Jurkat, Clone E6-1 (cell line): Measurements from ENCODE around the gene CD58.

Experiments used
- DNase-seq: peaks from one replicate; pipeline ENCODE4 v3.0.0-alpha.2; 2011; ENCODE audit warnings: low read depth, low spot score
- H3K4me3 ChIP-seq: 2 replicates; pipeline ENCODE4 v1.5.1; 2011; ENCODE audit warnings: mild to moderate bottlenecking, low read length, control low read depth, moderate library complexity

Gene CD58

DNA sequence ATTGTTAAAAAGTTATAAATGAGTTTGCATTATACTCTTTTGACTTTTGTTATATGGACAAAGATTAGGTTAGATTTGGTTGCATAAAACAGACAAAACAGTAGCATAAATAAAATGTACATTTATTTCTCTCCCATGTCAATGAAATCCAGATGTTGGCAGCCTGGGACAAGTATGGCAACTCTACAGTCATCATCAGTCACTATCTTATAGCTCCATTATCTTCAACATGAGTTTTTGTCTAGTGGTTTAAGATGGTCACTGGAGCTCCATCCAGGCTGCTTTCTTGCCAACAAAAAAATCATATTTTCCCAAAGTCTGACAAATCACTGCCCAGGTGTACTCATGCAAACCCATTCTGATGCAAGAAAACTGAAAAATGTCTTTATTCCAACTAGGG, 83.8 kb downstream of the CD58 start:
- H3K4me3 ChIP-seq, result no peak overlapping the region
- DNase-seq, result no peak

DNA sequence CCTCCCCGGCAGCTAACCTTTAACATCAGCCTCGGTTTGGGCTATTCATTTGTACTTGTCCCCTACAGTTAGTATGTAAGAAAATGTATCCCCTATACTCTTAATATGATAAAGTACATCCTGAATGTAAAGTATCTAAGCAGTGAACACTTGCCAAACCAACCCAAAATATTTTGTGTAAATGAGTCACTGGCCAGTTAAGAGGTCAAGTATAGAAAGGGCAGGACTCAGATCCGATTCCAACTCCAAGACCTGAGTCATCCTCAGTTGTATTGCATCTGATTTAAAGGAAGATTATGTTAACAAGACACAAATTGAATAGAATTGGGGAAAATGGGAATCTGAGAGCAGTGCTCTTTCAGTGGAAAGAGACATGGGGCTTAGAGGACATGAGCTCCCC, 84.4 kb downstream of the CD58 start:
- DNase-seq, result no peak
- no peak overlapping the region for H3K4me3 ChIP-seq

DNA sequence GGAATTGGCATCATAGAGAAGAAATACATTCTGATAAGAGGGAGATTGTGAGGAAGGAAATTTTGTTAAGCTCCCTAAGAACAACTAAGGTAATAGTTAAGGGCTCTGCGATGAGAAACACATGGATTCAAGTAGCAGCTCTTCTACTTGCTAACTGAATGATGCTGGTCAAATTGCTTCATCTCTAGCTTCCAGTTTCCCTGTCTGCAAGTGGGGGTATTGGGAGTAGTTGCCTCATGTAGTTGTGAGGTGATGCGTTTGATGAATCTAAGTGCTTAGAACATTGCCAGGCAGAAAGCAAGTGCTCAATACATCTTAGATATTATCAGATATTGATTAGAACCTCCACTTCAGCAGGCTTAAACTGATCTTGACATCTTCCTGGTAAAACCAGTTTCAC, 84.8 kb downstream of the CD58 start:
- DNase-seq, result no peak
- no peak overlapping the region for H3K4me3 ChIP-seq

DNA sequence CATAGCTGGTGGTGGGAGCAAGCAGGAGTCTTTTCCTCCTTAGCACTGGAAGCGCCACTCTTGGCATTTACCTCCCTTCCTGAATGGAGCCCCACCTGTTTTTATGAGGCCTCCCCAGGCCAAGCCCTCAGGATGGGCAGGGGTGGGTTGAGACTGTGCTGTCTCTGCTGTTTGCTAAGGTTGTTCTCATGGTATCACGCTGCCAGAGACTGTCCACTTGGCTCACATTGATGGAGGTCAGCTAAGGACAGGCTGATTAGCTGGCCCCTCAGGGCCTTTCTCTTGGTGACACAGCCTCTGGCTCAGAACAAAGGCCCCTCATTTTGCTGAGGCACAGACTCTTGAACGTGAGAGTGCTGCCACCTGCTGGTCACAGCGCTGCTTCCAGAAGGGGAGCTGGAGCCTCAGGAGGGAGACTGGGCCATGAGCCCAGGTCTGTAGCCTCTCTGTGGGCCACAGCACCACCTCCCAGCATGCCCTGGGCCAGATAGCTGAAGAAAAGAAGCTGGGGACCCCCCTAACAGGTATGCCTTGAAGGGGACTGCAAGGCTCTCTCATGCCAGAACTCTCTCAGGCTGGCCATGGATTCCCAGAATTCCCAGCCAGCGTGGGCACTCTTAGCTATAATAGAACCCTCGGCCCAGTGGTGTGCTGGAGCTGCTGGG, 85.6 kb downstream of the CD58 start:
- peak; percentile 80 for DNase-seq
- H3K4me3 ChIP-seq, result no peak overlapping the region

DNA sequence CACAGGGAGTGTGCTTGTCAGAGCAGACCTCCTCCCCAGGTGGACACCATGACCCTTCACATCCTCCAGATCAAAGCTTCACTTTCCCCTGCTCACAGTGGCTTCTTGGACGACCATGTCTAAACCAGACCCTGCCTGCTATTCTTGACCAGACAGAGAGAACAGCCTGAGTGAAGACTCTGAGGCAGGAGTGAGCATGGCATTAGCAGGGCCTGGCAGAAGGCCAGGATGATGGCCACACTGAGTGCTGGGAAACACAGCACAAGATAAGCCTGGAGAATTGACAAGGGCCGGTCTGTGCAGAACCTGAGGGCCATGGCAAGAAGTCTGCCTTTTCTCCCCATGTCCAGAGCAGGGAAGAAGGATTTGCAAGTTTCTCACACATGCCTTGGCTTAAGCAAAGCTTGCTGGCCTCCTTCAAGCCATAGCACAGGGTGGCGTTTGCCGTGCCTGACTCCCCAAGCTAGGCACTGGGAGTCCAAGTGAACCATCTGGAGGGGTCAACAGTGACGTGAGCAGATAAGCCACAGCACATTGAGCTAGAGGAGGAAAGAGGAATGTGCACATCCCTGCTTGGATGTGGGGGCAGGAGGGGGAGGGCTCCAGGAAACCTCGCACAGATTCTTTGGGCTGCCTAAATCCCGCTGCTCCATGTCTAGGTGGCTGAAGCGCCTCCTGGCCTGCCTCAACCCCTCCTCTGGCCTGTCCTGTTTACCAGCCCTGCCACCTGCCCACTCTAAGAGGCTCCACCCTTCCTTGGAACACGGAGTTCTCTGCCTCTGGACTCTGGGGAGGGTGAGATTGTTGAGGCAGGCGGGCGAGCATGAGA, 87.1 kb downstream of the CD58 start:
- no peak overlapping the region for H3K4me3 ChIP-seq

DNA sequence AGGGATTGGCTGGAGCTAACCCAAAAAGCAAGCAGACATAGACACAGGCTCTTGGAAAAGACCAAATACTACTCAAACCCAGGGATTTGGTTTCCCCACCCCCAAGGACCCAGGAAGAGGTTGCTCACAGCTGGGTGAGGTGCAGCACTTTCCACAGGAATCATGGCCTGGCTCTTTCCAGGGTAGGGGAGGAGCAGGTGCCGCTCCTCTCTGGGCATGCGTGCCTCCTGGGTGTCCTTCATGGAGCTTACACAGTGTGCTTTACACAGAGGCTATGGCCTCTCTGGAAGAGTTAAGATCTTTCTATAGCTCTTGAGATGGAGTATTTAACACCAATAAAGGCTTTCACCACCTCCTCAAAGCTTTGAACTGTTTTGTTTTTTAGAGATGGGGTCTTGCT, 88.3 kb downstream of the CD58 start:
- no peak overlapping the region for H3K4me3 ChIP-seq
- no peak for DNase-seq

More for the DNA sequence above, 87.1 kb downstream of the CD58 start:
- DNase-seq, result no peak

DNA sequence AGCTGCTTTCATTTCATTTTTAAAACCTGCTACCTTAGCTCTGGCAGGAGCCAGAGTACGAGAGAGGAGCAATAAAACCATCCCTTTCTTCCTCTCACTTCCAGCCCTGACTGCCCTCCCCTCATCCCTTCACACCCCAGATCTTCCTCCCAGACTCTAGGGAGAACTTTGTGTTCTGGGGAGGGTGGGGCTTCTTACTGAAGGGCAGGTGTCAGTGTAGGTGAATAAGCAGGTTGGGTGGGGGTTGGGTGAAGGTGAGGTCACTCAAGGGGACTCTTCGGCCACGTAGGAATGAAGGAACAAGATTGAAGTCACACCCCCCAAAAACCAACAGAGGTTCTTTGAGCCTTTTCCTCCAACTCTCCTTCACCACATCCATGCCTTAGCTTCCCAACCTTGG, 88.9 kb downstream of the CD58 start:
- H3K4me3 ChIP-seq, result no peak overlapping the region
- DNase-seq, result no peak

DNA sequence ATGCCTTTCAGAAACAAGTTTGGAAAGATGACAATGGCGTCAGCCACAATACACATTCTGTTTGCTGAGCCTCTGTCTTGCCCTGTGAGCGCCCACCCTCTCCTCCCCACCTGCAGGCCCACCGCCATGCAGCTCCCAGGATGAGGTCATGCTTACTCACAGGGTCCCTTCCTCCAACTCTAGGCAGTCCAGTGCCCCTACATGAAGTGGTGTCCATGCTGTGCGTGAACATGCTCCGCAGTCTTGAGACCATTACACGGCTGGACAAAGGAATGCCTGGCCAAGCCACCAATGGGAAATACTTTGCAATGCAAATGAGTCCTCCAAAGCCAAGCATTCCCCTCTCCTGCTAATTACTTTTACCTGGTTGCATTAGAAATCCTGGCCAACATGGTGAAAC, 92.2 kb downstream of the CD58 start:
- DNase-seq, result no peak

DNA sequence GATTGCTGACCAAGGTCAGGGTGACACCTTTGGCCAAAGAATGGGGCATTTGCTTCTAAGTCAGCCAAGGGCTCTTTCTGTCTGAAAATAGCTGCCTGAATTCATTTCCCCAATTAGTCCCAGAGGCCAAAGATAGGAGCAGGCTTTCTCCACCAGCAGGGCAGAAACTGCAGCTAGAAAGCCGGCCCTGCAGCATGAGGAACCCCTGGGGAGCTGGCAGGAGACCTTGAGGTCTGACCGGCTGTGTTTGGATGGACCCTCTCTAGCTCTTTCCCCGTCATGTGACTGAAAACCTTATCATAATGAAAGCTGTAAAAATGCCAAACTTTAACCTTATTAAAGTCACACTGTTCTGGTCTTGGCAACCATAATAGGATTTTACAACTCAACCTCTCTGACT, 93.4 kb downstream of the CD58 start:
- DNase-seq, result no peak

More for the DNA sequence above, 92.2 kb downstream of the CD58 start:
- H3K4me3 ChIP-seq, result no peak overlapping the region

DNA sequence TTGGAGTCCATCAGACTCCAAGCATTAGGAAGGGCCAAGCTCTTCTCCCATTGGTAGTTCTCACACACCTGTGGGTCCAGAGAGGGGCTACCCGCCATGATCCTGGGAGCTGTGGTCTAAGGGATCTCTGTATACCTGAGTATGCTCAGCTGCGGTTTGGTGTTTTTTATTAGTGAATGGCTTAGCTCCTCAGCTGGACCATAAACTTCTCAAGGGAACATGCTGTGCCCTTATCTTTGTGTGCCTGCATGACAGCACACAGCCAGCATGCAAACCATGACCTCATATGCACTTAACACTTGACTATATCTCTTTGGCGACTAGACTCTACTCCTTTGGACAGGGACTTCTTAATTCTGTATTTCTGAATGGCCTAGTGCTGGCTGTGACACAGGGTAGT, 94.5 kb downstream of the CD58 start:
- no peak for DNase-seq
- no peak overlapping the region for H3K4me3 ChIP-seq

More for the DNA sequence above, 93.4 kb downstream of the CD58 start:
- H3K4me3 ChIP-seq, result no peak overlapping the region

DNA sequence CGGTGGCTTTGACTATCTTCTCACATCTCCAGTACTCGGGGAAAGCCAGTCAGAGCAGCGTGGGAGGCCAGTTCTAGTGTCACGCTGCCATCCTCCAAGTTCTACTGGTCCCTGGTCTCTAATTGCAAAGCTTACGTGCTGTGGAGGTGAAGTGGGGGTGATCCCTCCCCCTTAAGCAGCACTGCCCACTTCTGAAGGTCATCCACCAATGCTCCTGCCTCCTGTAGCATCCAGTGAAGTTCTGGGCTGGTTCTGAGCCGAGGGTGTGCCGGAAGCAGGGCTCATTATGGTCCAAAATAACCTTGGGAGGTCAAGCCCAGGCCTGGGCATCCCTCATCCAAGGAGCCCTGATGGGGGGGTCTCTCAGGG, 95.0 kb downstream of the CD58 start:
- DNase-seq, result no peak
- no peak overlapping the region for H3K4me3 ChIP-seq

DNA sequence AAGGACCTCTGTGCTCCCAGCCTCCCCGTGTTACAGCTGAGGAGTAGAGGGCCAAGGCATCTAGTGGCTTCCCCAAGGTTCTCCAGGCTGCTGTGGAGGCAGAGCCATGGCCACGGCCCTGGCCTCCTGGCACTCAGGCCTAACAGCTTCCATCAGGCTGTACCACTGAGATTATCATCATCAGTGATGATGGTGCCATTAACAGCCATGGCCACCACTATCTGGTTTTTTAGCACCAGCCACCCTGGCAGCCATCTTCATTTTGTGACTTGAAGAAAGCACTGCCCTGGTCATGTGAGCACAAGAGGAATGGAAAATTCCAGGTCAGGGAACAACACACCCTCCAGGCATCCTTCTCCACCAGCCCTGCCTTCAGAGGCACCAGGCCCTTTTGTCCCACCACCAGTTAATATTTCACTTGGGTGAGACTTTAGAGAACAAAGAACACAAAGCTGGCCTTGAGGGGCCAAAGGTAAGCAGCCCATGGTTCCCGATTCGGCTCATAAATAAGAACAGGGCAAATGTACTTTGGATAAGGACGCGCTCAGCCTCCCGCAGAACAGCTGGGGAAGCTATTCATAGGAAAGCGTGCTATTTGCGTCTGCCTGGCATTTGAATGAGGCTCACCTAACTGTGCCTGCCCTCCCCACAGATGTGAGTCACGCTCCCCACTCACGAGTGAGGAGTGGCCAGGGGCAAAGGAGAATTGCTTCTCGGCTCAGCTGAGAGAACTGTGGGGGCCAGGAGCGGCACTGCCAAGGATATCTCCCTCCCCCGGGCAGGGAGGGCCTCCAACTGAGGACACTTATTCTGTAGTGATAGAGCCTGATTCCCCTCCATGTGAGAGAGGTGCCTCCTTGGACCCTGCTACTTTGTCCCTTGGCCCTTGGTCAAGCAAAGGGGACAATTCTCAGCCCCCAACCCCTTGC, 95.6 kb downstream of the CD58 start:
- H3K4me3 ChIP-seq, result no peak overlapping the region
- DNase-seq, result no peak

DNA sequence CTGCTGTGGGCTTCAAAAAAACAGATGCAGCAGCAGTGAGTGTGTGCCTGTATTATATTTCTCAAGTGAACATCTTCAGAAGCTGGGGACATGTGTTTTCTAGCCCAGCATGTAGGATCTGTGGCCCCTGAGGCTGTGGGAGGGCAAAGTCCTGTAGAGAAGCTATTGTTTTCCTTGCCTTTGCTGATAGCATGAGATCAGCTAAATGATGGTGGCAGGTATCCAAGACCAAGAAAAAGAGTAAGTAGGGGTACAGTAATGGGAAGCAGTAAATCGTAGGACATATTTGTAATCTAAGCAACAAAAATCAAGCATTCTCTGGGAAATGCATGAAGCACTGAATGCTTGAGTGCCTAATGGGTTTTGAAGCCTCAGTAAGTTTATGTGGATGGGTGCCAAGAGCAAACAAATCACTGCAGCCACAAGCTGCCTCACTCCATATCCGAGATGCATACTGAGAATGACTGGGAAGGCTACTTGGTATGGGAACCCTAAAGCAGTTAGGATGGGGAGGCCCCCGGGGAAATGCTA, 98.3 kb downstream of the CD58 start:
- H3K4me3 ChIP-seq, result no peak overlapping the region
- no peak for DNase-seq

DNA sequence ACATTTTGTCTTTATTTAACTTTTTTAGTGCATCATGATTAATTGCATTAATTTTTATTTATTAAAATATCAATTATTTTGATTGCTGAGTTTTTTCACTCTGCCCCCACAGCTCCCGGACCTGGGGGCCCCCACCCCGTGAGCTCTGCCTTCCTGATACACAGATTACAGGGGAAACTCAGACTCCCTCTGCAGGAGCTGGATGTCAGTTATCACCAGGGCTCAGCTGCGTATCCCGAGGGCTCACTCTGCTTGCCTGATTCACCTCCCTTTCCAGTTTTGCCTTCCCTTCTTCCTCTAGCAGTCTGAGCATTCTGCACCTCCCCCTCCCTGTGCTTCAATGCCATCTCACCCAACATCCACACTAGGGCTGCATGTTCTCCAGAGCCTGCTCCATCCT, 99.6 kb downstream of the CD58 start:
- no peak for DNase-seq
- H3K4me3 ChIP-seq, result no peak overlapping the region

DNA sequence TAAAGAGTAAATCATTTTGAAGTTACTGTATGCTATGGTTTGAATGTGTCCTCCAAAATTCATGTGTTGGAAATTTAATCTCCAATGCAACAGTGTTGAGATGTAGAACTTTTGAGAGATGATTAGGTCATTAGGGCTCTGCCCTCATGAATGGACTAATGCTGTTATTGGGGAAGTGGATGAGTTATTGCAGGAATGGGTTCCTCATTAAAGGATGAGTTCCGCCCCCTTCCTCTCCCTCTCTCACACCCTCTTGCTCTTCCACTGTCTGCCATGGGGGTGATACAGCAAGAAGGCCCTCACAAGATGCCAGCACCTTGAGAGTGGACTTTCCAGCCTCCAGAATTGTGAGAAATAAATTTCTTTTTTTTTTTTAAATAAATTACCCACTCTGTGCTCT, 100.2 kb downstream of the CD58 start:
- H3K4me3 ChIP-seq, result no peak overlapping the region
- DNase-seq, result no peak

DNA sequence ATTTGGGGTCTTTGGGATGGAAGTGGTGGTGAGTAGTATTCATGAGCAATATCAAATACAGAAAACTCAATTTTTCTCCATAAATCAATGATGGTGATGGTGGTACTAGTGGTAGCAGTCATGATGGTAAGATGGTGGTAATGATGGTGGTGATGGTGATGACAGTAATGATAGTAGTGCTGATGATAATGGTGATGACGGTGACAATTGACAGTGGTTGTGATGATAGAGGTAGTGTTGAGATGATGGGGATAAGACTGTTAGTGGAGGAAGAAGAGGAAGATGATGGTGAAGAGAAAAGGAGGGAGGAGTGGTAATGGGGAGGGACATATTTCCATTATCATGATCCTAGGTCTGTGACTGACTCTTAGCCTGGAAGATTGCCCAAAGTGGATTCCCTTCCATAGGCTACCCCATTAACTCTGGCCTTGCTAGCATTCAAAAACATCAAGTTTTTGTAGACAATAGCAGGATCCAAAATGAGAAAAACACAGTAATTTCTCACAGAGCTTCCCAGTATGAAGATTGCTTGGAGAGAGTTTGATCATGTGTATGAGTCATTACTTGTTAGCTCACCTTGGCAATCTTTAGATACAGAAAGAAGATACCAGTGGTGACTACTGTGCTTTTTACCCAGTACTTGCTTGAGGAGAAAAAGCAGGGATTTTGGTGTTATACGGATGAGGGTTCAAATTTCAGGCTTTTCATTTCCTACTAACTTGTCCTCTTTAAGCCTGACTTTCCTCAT, 103.8 kb downstream of the CD58 start:
- DNase-seq, result no peak
- no peak overlapping the region for H3K4me3 ChIP-seq

DNA sequence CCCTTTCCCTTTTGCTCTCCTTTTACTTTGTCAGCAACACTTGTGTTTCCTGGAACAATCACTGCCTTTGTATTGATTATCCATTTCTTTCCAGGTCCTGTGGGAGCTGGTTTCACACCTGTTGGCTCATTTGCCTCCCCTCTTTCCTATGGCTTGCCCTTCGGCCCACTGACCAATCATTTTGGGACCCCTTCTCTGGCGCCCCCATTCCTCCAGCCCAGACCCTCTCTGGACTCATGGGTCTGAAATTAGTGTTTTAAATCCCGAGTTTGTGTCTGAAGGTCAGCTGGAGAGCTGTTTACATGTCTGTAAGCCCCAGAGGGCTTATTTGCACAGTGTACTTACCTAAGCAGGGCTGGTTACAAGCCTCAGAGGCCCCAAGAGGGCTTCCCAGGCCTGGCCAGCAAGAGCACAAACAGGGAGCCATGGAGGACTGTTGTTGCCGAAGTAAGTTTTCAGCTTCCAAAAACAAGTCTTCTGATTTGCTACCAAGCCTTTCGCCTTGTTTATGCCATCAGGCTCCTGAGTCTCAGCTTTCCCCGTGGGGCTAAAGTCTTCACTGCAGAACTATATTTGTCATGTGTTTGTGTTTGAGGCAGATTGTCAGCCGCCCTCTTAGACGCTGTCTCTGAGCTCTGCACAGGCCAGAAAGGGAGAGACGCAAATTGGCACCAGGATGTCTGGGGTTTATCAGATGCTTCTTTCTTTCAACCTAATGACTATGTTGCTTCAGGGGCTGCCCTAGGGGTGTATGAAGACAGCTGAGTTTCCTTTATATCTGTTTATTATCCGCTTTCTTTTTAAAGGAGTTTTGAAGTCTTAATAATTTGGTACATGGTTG, 104.8 kb downstream of the CD58 start:
- no peak for DNase-seq
- no peak overlapping the region for H3K4me3 ChIP-seq

DNA sequence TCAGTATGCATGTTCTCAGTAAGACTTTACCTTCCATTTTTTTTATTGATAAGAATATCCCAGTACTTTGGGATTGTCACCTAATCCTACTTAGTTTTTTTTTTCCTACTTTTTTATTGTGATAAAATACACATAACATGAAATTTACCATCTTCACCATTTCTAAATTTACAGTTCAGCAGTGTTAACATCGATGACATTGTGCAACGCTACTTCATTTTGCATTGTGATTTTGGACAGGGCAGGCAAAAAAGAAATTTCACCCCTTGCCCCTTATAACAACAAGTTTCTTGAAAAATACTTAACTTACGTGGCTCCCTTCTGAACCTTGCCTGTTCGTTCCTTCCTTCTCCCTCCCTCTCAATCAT, 105.4 kb downstream of the CD58 start:
- H3K4me3 ChIP-seq, result no peak overlapping the region
- no peak for DNase-seq
